ENCODE results near the gene CDC25B. TPM values are rescaled to one million over a fixed set of nuclear protein-coding genes. Genes with fewer than 3 reads are reported as not detected.

The CDC25B gene
- total and polyA plus RNA-seq, 2 of the 13 experiments (the other 11 are each of a cell fraction or from before 2014, with no cell fraction given) = 14.5 to 19.4 TPM

DNA sequence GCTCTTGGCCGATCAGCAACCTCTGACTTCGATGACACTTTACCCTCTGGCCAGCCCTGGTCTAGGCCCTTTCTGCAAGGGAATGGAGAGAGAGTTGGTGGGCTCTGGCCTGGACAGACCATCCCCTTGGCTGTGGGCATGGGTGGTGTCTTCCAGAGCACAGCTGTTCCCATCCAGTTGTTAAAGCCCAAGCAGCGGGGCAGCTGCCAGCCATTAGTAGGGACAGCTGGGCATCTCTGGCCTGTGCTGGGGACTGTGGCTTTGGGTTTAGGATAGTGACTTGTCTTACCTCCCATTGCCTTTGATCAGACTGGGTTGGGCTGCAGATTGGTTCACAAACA is 2.8 kb downstream of the CDC25B start:
- in situ Hi-C loops (cut with HindIII; ENCODE audit: extremely low pct_ligation_motif_present, low pct_unique_long_range_greater_than_20kb) (no loop called here), intact Hi-C loops (cut with micrococcal nuclease; ENCODE audit: unreplicated experiment) (loop anchor here (1.0 kb wide), 2 partner anchors 12 to 21 kb away; partner anchors contain the start of gene AP5S1)
- Histone ChIP-seq H3K27ac (ENCODE audit: extremely low read length, insufficient read depth, low read length) (peak overlapping the region; percentile 66), H3K9ac (ENCODE audit: insufficient read depth, low read depth, low read length) (peak overlapping the region; percentile 77; the same call in 1 of the 2 replicates), H3K36me3 (replicated peaks in 1 of 2; ENCODE audit: control insufficient read depth in 1 of 2, insufficient read depth in 2 of 2, low read length in 2 of 2) (peaks cover 24 to 43% of the 10 kb centered on the region in 2 experiments), H2AFZ (ENCODE audit: low read length) (no peak overlapping the region), H3K27me3 (ENCODE audit: control insufficient read depth in 1 of 2, insufficient read depth in 2 of 2, low read length in 2 of 2) (no peaks in the 10 kb centered on the region; a peak in 1 of 5 replicates), H3K79me2 (ENCODE audit: insufficient read depth, low read length) (peaks cover 20% of the 10 kb centered on the region), H3K9me3 (ENCODE audit: low read length) (no peaks in the 10 kb centered on the region), H3K4me3 (replicated peaks in 1 of 3; ENCODE audit: insufficient read depth in 1 of 3, low read depth in 2 of 3, low read length in 3 of 3) (no peak overlapping the region), H3K4me2 (ENCODE audit: low read depth, low read length) (peak overlapping the region; percentile 29), H4K20me1 (ENCODE audit: insufficient read depth, low read length) (no peaks in the 10 kb centered on the region), H3K4me1 (ENCODE audit: insufficient read depth, low read length) (peaks cover 44% of the 10 kb centered on the region)
- no TSS peak for BruUV-seq (replicated peaks)
- TF ChIP-seq PHF8 (CRISPR knock-in tag; IDR thresholded peaks at IDR 0.05) (0 out of 2 replicates have a peak, but pooled peaks have one; percentile 23), KLF13 (CRISPR knock-in tag; IDR thresholded peaks at IDR 0.05) (0 out of 2 replicates have a peak, but pooled peaks have one; percentile 66), HDAC2 (CRISPR knock-in tag; IDR thresholded peaks at IDR 0.05) (no peak), ZFX (CRISPR knock-in tag; IDR thresholded peaks at IDR 0.05; ENCODE audit: low read depth) (peak; percentile 28; the same call in 1 of the 2 replicates), DPF2 (CRISPR knock-in tag; IDR thresholded peaks at IDR 0.05; ENCODE audit: borderline replicate concordance, low read depth) (no peak), ISL2 (CRISPR knock-in tag; IDR thresholded peaks at IDR 0.05) (no peak), NBN (conservative IDR thresholded peaks at IDR 0.05) (no peak), ZNF230 (CRISPR knock-in tag; IDR thresholded peaks at IDR 0.05) (no peak), ZFP37 (CRISPR knock-in tag; IDR thresholded peaks at IDR 0.05; ENCODE audit: borderline replicate concordance) (no peak)
- TF ChIP-seq, protein P1, sequence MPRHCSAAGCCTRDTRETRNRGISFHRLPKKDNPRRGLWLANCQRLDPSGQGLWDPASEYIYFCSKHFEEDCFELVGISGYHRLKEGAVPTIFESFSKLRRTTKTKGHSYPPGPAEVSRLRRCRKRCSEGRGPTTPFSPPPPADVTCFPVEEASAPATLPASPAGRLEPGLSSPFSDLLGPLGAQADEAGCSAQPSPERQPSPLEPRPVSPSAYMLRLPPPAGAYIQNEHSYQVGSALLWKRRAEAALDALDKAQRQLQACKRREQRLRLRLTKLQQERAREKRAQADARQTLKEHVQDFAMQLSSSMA (CRISPR knock-in tag; IDR thresholded peaks at IDR 0.05) = 0 out of 2 replicates have a peak, but pooled peaks have one; percentile 26
- TF ChIP-seq, protein P2, sequence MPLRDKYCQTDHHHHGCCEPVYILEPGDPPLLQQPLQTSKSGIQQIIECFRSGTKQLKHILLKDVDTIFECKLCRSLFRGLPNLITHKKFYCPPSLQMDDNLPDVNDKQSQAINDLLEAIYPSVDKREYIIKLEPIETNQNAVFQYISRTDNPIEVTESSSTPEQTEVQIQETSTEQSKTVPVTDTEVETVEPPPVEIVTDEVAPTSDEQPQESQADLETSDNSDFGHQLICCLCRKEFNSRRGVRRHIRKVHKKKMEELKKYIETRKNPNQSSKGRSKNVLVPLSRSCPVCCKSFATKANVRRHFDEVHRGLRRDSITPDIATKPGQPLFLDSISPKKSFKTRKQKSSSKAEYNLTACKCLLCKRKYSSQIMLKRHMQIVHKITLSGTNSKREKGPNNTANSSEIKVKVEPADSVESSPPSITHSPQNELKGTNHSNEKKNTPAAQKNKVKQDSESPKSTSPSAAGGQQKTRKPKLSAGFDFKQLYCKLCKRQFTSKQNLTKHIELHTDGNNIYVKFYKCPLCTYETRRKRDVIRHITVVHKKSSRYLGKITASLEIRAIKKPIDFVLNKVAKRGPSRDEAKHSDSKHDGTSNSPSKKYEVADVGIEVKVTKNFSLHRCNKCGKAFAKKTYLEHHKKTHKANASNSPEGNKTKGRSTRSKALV (CRISPR knock-in tag; IDR thresholded peaks at IDR 0.05) = no peak
- DNase-seq (ENCODE audit: low spot score) = no peak
- ATAC-seq = no peak
- 98% methylated on average over 3 of the region's 3 CpGs for WGBS (ENCODE audit: low lambda C conversion rate)
- no peak for FAIRE-seq
- ChIA-PET CTCF (ENCODE audit: low intra/inter-chr PET ratio, low total read pairs) (no interaction called here), POLR2A (interaction anchor here (0.9 to 2.4 kb wide), 2 partner anchors 20 to 22 kb away, joined by 3 to 12 read pairs; partner anchors contain the start of gene AP5S1)

All from HepG2 (cell line).